Duodenal mucosa (tissue), 2 donors: ENCODE results near the gene RBBP5.

ENCODE experiments used
- H3K27ac ChIP-seq: one replicate; pipeline ENCODE4 v1.7.0; 2013; ENCODE audit warnings: low read depth, low read length
- H3K27me3 ChIP-seq, 2 donors: one replicate each; pipeline ENCODE4 v1.7.0; 2013; ENCODE audit warnings: low read length in 2 of 2, control low read depth in 1 of 2; ENCODE audit not compliant: insufficient read depth in 2 of 2, control insufficient read depth in 1 of 2
- H3K36me3 ChIP-seq, 2 donors: one replicate each; pipeline ENCODE4 v1.7.0; 2013; ENCODE audit warnings: low read length in 2 of 2, control low read depth in 1 of 2; ENCODE audit not compliant: insufficient read depth in 2 of 2, control insufficient read depth in 1 of 2
- H3K4me1 ChIP-seq, 2 donors: one replicate each; pipeline ENCODE4 v1.7.0; 2013; ENCODE audit warnings: low read length in 2 of 2, control low read depth in 1 of 2; ENCODE audit not compliant: insufficient read depth in 2 of 2, control insufficient read depth in 1 of 2
- H3K4me3 ChIP-seq, 2 donors: one replicate each; pipeline ENCODE4 v1.7.0; 2013; ENCODE audit warnings: low read length in 2 of 2, low read depth in 1 of 2
- H3K9ac ChIP-seq, 2 donors: one replicate each; pipeline ENCODE4 v1.7.0; 2013; ENCODE audit warnings: low read length in 2 of 2, low read depth in 1 of 2
- H3K9me3 ChIP-seq, 2 donors: one replicate each; pipeline ENCODE4 v1.7.0; 2013; ENCODE audit warnings: low read length in 2 of 2, control low read depth in 1 of 2; ENCODE audit not compliant: control insufficient read depth in 1 of 2

RBBP5 gene

DNA sequence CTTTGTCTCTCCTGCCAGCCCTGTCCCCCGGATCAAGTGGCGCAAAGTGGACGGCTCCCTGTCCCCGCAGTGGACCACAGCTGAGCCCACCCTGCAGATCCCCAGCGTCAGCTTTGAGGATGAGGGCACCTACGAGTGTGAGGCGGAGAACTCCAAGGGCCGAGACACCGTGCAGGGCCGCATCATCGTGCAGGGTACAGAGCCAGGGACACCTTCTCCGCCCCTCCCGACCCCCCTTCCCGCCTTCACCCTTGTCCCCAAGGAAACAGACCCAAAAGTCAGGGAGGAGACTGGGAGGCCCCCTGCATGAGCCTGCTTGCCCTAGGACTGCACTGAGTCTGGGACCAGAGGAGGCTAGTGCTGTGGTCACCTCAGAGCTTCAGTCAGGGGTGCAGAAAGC lies 60.6 kb downstream of the RBBP5 start:
- no peaks in the 10 kb centered on the region for H3K36me3 ChIP-seq
- H3K4me1 ChIP-seq, result peaks cover 0 to 1% of the 10 kb centered on the region in 2 donors
- no peak overlapping the region for H3K9ac ChIP-seq

DNA sequence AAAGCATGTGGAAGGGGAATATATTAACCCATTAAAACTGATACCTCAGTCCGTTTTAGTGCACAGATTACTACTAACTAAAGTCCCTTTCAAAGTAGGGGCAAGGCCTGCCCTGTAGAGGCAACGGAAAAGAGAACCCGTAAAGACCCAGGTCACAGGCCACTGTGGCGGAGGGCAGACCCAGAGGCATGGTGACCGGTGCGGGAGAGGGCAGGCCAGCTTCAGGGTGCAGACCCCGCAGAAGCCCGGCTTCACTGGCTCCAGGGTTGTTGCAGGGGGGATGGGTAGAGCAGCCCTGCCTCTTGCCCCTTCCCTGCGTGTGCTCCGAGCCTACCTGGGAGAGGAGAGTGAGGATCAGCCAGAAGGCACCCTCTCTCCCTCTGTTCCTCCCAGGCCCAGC lies 61.0 kb downstream of the RBBP5 start:
- no peak overlapping the region for H3K27ac ChIP-seq
- no peak overlapping the region for H3K9ac ChIP-seq
- H3K4me1 ChIP-seq, result no peaks in the 10 kb centered on the region
- H3K9me3 ChIP-seq, result no peaks in the 10 kb centered on the region
- H3K4me3 ChIP-seq, result no peak overlapping the region
- no peaks in the 10 kb centered on the region for H3K27me3 ChIP-seq
- no peaks in the 10 kb centered on the region for H3K36me3 ChIP-seq

More for the DNA sequence above, 60.6 kb downstream of the RBBP5 start:
- Histone ChIP-seq H3K9me3 (no peaks in the 10 kb centered on the region), H3K27ac (no peak overlapping the region), H3K4me3 (no peak overlapping the region), H3K27me3 (no peaks in the 10 kb centered on the region)

- H3K4me3 ChIP-seq, result no peak overlapping the region
- no peaks in the 10 kb centered on the region for H3K36me3 ChIP-seq
- H3K9ac ChIP-seq, result no peak overlapping the region
- no peaks in the 10 kb centered on the region for H3K4me1 ChIP-seq
- no peaks in the 10 kb centered on the region for H3K9me3 ChIP-seq
- H3K27me3 ChIP-seq, result no peaks in the 10 kb centered on the region
- H3K27ac ChIP-seq, result no peak overlapping the region
Measured at GRCh38 chr1:205059660-205060059, 62.1 kb downstream of the RBBP5 start.

GRCh38 chr1:205058853-205059252 lies 62.9 kb downstream of the RBBP5 start:
- H3K36me3 ChIP-seq, result no peaks in the 10 kb centered on the region
- H3K27ac ChIP-seq, result no peak overlapping the region
- H3K9me3 ChIP-seq, result no peaks in the 10 kb centered on the region
- no peak overlapping the region for H3K4me3 ChIP-seq
- H3K9ac ChIP-seq, result no peak overlapping the region
- peaks cover 0 to 6% of the 10 kb centered on the region in 2 donors for H3K27me3 ChIP-seq
- no peaks in the 10 kb centered on the region for H3K4me1 ChIP-seq

GRCh38 chr1:205057808-205058575 lies 63.8 kb downstream of the RBBP5 start:
- no peaks in the 10 kb centered on the region for H3K36me3 ChIP-seq
- no peaks in the 10 kb centered on the region for H3K4me1 ChIP-seq
- H3K27ac ChIP-seq, result no peak overlapping the region
- H3K9ac ChIP-seq, result no peak overlapping the region
- H3K9me3 ChIP-seq, result no peaks in the 10 kb centered on the region
- H3K4me3 ChIP-seq, result no peak overlapping the region
- peaks cover 0 to 6% of the 10 kb centered on the region in 2 donors for H3K27me3 ChIP-seq

DNA sequence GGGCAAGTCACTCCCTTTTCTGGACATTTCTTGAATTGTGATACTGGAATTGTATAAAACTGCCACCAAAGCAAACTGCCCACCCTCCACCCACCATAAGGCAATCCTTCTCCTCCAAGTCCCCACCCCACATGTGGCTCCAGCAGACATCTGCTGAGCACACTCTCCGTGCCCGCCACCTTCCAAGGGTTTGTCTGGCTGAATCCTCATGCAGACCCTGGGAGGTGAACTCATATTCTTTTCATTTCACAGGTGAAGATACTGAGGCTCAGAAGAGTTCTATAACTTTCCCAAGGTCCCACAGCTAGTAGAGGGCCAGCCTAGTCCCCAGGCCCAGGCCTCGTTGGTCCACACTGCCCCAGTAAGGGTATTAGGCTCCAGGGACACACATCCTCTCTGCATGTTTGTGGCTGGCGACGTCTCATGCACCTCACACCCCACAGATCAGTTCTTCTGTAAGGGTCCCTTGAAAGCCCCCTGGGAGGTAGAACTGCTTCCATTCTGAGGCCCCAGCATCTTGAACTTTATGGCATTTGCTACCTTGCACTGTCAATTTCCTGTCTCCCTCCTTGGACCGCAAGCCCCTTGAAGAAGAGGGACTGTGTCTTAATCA lies 64.7 kb downstream of the RBBP5 start:
- no peak overlapping the region for H3K4me3 ChIP-seq
- H3K36me3 ChIP-seq, result no peaks in the 10 kb centered on the region
- H3K4me1 ChIP-seq, result no peaks in the 10 kb centered on the region
- H3K9me3 ChIP-seq, result no peaks in the 10 kb centered on the region
- H3K27me3 ChIP-seq, result peaks cover 0 to 6% of the 10 kb centered on the region in 2 donors
- no peak overlapping the region for H3K27ac ChIP-seq
- no peak overlapping the region for H3K9ac ChIP-seq

DNA sequence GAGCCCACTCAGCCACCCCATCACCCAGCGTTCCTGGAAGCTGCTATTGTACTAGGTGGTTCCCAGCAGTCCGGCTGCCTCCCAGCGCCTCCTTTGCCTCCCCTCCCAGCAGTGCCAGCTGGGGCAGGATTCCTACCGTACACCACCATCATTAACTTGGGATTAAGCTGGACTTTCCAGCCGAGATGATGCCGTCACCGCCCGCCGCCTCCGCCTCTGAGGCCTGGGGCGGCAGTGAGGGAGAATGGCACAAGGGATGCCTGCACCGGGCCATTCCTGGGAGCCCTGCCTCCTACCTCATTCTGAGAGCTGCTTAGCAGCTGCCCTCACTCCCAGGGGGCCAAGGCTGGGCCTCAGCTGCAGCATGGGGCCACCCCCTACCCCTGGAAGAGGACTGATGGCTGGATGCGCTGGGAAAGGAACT lies 65.6 kb downstream of the RBBP5 start:
- Histone ChIP-seq H3K27ac (no peak overlapping the region), H3K27me3 (peaks cover 0 to 6% of the 10 kb centered on the region in 2 donors), H3K9ac (no peak overlapping the region)

DNA sequence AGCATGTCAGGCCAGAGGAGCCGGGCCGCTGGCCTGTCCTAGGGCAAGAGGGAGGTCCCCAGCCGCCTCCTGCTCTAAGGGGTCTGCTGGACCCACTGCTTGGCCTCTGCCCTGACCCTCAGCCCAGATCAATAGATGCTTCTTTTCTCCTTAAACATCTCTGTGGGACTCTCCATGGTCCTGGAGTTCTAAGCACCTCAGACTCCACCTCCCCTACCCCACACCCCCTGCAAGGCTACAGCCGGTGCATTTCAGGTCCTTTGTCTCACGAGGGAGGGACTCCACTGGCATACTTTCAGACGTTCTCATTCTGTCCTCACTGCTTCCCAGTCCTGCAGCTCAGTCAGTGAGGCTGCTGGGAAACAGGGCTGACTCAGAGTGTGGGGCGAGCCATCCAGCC lies 67.8 kb downstream of the RBBP5 start:
- Histone ChIP-seq H3K4me3 (no peak overlapping the region), H3K27me3 (peaks cover 0 to 6% of the 10 kb centered on the region in 2 donors), H3K27ac (no peak overlapping the region), H3K9me3 (no peaks in the 10 kb centered on the region), H3K9ac (no peak overlapping the region), H3K4me1 (no peaks in the 10 kb centered on the region), H3K36me3 (no peaks in the 10 kb centered on the region)

More for the DNA sequence above, 65.6 kb downstream of the RBBP5 start:
- Histone ChIP-seq H3K4me1 (no peaks in the 10 kb centered on the region), H3K36me3 (no peaks in the 10 kb centered on the region), H3K9me3 (no peaks in the 10 kb centered on the region), H3K4me3 (no peak overlapping the region)

DNA sequence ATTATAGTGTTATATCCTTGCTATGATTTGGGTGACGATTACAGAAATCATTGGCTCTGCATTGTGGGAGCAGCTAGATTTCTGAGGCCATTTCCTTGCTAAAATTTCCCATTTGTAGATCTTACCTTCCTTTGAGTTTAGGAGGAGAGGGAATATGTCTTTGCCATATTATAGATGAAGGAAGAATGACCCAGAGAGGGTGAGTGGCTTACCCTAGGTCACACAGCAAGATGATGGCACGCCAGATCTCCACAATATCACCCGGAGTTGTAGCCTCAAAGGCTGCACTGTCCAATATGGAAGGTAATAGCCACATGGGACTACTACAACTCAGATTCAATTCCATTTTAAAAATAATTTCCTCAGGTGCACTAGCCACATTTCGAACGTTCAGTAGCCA lies 68.5 kb downstream of the RBBP5 start:
- Histone ChIP-seq H3K36me3 (no peaks in the 10 kb centered on the region), H3K9me3 (no peaks in the 10 kb centered on the region), H3K9ac (no peak overlapping the region), H3K27me3 (peaks cover 0 to 6% of the 10 kb centered on the region in 2 donors), H3K4me3 (no peak overlapping the region), H3K27ac (no peak overlapping the region), H3K4me1 (no peaks in the 10 kb centered on the region)

- Histone ChIP-seq H3K4me1 (no peaks in the 10 kb centered on the region), H3K4me3 (no peak overlapping the region), H3K9ac (no peak overlapping the region), H3K27ac (no peak overlapping the region), H3K9me3 (no peaks in the 10 kb centered on the region), H3K36me3 (no peaks in the 10 kb centered on the region), H3K27me3 (peaks cover 0 to 6% of the 10 kb centered on the region in 2 donors)
Measured at GRCh38 chr1:205052690-205053089, 69.1 kb downstream of the RBBP5 start.
